HG02973 (cell line): ENCODE results near the gene TMEM53.
"Not testable (repeated sequence)": the region's sequence is repeated elsewhere in the genome, so short reads cannot be mapped to it uniquely, and the experiment has no call there.

Source experiments
- ATAC-seq: cut with Tn5 transposase; IDR thresholded peaks from one replicate; pipeline ENCODE4 v1.9.1; 2021; ENCODE audit warnings: moderate library complexity; ENCODE audit not compliant: unreplicated experiment

The TMEM53 gene

GRCh38 chr1:44672961-44673674, 1.2 kb downstream of the TMEM53 start:
- ATAC-seq, result no peak

- no peak for ATAC-seq
These were observed 1.9 kb downstream of the TMEM53 start for GRCh38 chr1:44672254-44672955.

DNA sequence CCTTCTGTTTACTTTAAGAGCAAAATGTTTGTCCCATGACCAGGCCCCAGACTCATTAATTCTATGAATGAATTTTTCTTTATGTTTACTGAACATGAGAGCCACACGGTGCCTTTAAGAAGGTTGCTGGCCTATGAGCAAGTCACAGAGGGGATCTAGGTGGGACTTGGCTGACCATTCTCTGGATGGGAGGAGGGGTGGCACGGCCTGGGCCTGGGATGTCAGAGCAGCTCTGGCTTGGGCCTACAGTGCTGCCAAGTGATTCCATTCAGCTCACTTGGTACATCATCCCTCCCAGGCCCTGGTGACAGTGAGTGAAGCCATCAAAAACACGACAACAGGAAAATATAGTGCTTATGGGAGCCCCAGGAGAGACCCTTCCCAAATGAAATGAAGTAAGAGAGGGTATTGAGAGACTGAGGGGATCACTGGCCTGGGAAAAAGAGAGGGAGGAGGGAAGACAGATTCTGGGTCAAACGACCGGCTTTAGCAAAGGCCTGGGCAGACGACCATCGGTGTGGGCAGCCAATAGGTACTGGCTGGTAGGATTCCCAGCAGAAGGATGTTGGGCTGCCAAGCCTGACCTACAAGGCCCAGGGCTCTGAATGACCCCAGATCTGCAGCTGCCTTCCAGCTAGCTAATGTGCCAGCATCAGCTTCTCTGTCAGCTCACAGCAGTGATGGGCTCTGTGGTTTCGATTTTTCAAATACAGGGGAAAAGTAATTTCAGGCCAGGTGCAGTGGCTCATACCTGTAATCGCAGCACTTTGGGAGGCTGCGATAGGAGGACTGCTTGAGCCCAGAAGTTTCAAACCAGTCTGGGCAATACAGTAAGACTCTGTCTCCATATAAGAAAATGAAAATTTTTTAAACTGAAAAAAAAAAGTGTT, 3.3 kb downstream of the TMEM53 start:
- no peak for ATAC-seq

GRCh38 chr1:44666719-44667118, 7.6 kb downstream of the TMEM53 start:
- not testable (repeated sequence) for ATAC-seq

GRCh38 chr1:44664730-44665370, 9.4 kb downstream of the TMEM53 start:
- no peak for ATAC-seq

DNA sequence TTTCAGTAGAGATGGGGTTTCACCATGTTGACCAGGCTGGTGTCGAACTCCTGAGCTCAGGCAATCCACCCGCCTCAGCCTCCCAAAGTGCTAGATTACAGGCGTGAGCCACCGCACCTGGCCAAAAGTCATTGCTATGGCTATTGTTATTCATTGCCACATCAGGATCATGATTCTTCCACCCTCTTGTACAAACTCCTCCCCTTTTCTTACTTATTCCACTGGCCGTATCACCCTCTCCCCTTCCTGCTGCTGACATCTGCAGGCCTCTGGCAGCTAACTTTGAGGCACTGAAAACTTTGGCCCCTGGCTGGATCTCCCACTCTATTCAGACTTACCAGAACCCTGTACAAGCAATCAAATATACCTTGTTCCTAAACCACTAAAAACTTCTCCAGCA, 10.9 kb downstream of the TMEM53 start:
- no peak for ATAC-seq

DNA sequence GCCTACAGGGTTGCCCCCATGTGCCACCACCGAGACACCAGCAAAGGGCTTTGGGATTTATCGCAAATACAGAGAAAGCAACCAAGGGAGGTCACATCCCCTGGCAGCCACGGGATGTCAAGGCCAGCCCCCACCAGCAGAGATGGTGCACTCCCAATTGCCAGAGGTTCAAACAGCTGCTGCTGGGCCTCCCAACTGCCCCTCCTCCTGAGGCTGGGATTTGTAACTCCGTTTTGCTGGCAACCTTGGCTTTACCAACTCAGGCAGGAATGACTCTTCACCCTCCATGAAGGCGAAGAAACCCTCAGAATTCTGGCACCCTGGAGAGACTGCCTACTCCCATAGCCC, 11.6 kb downstream of the TMEM53 start:
- no peak for ATAC-seq

GRCh38 chr1:44661781-44662682, 12.2 kb downstream of the TMEM53 start:
- no peak for ATAC-seq

DNA sequence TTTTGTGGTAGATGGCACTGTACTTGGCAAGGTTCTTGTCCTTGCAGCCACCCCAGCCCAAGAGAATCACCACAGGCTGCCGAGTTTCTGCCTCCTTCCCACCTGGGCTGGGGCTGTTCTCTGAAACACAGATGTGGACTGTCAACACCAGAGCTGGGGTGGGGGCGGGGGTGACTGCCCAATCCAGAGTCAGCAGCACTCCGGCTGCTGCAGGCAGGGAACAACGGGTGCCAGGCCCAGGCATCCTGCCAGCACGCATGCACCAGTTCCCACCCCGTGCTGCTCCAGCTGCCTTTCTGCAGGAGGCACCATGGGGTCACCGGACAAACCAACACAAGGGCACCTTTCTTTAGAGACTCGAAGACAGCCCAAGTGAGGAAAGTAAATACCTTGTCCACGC, 14.1 kb downstream of the TMEM53 start:
- no peak for ATAC-seq

DNA sequence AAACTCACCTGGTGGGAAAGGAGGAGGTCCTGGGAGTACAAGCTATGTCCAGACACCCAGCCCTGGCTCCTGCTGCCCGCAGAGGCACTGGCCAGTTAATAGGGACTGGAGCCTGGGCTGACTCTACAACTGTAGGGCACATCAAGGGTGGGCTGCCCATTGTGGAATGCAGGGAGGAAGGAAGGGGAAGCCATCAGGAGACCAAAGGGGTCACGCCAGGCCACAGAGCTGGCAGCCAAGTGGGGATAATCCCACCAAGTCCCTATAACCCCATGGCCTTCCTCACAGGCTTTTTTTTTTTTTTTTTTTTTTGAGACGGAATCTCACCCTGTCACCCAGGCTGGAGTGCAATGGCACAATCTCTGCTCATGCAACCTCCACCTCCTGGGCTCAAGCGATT, 14.7 kb downstream of the TMEM53 start:
- no peak for ATAC-seq

DNA sequence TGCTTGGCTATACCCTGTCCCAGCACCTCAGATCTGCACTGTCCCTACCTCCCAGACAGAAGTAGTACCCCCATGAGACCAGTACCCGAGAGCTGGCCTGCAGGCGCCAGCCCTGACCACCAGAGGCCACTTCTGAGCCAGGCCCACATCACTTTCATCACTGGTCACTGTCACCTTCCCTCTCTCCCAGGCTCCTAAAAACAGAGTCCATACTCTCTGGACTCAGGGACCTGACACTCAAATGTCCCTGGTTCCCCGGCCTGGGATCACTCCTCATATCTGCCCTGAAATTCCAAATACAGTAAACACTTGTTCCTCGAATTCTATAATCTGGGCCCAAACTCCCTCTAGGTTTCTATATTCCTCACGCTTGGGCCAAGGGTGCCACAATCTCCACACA, 18.7 kb downstream of the TMEM53 start:
- no peak for ATAC-seq

DNA sequence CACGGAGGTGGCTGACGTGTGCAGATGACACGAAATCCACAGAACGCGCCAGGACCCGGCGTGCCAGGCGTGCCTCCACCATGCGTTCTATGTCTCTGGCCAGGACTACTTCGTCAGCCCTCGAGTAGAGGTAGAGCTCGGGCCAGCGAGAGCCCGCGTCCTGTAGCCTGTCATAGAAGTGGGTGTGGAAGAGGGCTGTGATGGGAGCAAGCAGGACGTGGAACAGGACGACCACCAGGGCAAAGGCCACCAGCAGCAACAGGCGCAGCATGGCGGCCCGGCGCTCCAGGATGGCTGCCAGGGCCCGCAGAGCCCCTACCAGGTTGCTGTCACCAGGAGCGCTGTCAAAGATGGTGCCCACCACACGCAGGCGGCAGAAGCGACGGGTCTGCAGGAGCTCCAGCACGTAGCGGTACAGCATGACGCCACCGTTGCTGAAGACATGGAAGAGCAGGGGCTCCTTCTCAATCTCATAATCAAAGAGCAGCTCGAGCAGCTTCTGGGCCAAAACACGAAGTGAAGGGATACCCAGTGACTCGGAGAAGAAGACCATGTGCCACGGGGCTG, 19.6 kb downstream of the TMEM53 start:
- no peak for ATAC-seq

DNA sequence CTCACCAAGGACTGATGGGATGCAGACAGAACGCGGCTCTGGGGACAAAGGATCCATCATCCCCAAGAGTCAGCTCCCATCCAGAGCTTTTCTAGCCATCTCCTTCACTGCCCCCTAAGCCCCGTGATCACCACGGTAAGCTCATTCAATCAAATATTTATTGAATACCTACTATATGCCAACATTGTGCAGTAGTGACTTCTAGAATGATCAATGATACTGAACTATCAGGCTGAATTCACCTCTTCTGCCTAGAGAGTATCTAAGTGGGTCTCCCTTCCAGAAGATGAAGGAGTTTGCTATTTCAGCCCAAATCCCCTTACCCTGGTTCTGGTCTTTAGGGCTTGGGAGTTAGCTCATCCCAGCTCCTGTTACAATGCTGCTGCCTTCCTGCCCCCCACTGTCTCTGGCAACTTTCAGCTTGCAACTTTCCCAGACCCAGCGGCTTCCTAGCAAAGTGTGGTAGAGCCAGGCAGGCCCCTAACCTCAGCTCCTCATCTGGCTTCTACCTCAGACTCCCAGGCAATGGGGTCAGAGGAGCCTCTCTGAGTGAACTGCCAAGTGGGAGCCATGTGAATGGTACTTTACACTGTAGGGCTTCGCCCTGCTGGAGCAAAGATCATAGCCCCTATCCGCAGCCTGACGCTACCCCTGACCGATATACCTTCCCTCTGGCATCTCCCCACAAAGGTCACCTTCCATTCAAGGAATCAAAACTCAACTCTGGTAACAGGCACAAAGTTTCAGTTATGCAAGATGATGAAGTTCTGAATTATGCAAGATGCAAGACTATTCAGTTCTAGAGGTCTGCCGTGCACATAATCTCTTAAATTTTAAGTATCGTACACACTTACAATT, 20.9 kb downstream of the TMEM53 start:
- ATAC-seq, result no peak

- ATAC-seq, result peak; percentile 60
These were observed 21.7 kb downstream of the TMEM53 start for GRCh38 chr1:44652445-44653106.

GRCh38 chr1:44651069-44651468, 23.2 kb downstream of the TMEM53 start:
- ATAC-seq, result no peak

DNA sequence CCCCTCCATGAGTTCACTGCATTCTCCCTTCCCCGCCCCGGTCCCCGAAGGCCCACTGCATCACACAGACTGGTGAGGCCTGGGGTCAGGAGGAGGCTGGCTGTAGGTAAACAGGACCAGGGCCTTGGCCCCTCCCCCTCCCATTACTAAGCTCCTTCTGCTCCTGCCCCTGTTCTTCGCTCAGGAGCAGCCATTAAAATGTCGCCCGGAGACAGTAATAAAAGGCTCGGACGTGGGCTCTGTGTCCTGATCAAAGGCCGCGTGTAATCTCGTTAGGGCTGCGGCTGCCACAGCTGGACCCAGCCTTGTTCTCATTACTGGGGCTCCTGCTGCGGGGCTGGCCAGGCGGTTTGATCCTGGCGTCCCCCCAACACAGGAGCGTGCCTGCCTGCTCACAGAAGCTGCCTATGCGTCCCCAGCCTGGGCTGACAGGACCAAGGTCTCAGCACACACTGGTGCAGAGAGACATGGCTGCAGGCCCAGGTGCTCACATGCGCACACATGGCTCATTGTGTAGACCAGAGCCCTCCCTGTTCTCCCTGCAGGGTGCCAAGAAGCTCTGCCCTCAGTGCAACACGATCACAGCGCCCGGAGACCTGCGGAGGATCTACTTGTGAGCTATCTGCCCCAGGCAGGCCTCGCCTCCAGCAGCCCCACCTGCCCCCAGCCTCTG, 24.0 kb downstream of the TMEM53 start:
- ATAC-seq, result no peak

- no peak for ATAC-seq
These were observed 24.5 kb downstream of the TMEM53 start for GRCh38 chr1:44649788-44650158.
